Spinal cord (tissue), 10 donors: ENCODE data around the gene ATP5ME. TPM values are rescaled to one million over a fixed set of nuclear protein-coding genes. Genes with fewer than 3 reads are reported as not detected.

Source experiments
- DNase-seq, 6 donors: peaks; one replicate each; pipeline versions ENCODE4 v3.0.0 to v3.0.0-alpha.2; 2013 to 2015; ENCODE audit warnings: low spot score in 6 of 6, low read depth in 4 of 6
- H3K27ac ChIP-seq: one replicate; pipeline ENCODE4 v1.5.1; 2013; ENCODE audit warnings: low read depth, low read length, control low read depth
- H3K27me3 ChIP-seq: one replicate; pipeline ENCODE4 v1.6.1; 2013; ENCODE audit warnings: low read length; ENCODE audit not compliant: control insufficient read depth, insufficient read depth
- H3K36me3 ChIP-seq: one replicate; pipeline ENCODE4 v1.6.1; 2013; ENCODE audit warnings: low read length; ENCODE audit not compliant: control insufficient read depth, insufficient read depth
- H3K4me1 ChIP-seq: one replicate; pipeline ENCODE4 v1.6.1; 2013; ENCODE audit warnings: low read length; ENCODE audit not compliant: control insufficient read depth, insufficient read depth
- H3K4me3 ChIP-seq: one replicate; pipeline ENCODE4 v1.5.1; 2013; ENCODE audit warnings: low read depth, low read length, control low read depth
- H3K9me3 ChIP-seq: one replicate; pipeline ENCODE4 v1.6.1; 2013; ENCODE audit warnings: low read length; ENCODE audit not compliant: control insufficient read depth, insufficient read depth
- WGBS: methylation state at CpG from one replicate; pipeline ENCODE4 v1.1.5; 2013; ENCODE audit warnings: missing lambda C conversion rate; ENCODE audit not compliant: insufficient coverage; 5-methylcytosine and 5-hydroxymethylcytosine counted together
- polyA plus RNA-seq, 2 donors: library from polyadenylated mRNA; unstranded; fragments of 120-200 nt; gene quantifications; one replicate each; pipeline ENCODE4 v1.2.1, GENCODE V29; 2013; ENCODE audit not compliant: insufficient read length in 2 of 2
- total RNA-seq, 2 donors: library from RNA; depleted of rRNA in 1 of 2; stranded (reverse); fragments of 120-200 nt in 1 of 2; fragments of >200 nt in 1 of 2; gene quantifications; one replicate each; pipeline versions ENCODE4 v1.2.3 to v1.2.4, GENCODE V29; 2013 to 2014
- donor health status: healthy.

Gene ATP5ME
- total and polyA plus RNA-seq, 4 donors, result 191 to 726 (median 334) TPM

DNA sequence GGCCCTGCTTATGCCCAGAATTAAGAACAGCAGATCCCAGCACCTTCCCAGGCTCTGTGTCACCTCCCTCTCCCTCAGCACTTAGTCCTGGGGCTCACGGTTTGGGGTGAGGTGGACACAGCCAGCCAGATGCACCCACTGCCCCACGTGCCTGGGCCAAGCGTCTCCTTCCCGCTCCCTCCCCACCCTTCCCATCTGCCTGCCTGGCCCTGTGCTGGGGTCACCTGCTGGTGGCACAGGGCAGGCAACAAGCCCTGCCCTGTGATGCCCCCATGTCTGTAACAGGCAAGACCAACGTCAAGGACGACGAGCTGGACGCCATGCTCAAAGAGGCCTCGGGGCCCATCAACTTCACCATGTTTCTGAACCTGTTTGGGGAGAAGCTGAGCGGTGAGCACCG lies 5.6 kb upstream of the ATP5ME start:
- Histone ChIP-seq H3K36me3 (peaks cover 10% of the 10 kb centered on the region), H3K27ac (no peak overlapping the region), H3K27me3 (no peaks in the 10 kb centered on the region), H3K9me3 (no peaks in the 10 kb centered on the region), H3K4me1 (peaks cover 57% of the 10 kb centered on the region), H3K4me3 (no peak overlapping the region)
- DNase-seq, result no peak
- WGBS, result 93% methylated on average over 11 of the region's 11 CpGs

DNA sequence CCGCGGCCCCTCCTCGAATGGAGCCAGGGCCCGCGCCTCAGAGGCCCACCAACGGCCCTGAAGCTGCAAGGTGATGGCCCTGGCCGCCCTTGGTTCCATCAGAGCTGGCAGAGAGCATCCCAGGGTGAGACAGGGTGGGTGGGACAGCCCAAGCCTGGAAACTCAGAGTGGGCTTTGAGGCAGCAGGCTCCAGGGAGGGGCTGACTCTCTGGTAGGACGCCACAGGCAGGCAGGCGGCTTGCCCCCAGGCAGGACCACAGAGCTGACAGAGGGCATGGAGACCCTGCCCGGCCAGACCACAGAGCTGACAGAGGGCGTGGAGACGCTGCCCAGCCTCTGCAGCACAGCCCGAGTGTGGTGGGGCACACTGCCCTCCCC lies 5.0 kb upstream of the ATP5ME start:
- H3K36me3 ChIP-seq, result peaks cover 10% of the 10 kb centered on the region
- H3K9me3 ChIP-seq, result no peaks in the 10 kb centered on the region
- H3K4me1 ChIP-seq, result peaks cover 52% of the 10 kb centered on the region
- H3K27me3 ChIP-seq, result no peaks in the 10 kb centered on the region
- DNase-seq, result no peak
- H3K27ac ChIP-seq, result no peak overlapping the region
- 83% methylated on average over 13 of the region's 13 CpGs for WGBS
- no peak overlapping the region for H3K4me3 ChIP-seq

DNA sequence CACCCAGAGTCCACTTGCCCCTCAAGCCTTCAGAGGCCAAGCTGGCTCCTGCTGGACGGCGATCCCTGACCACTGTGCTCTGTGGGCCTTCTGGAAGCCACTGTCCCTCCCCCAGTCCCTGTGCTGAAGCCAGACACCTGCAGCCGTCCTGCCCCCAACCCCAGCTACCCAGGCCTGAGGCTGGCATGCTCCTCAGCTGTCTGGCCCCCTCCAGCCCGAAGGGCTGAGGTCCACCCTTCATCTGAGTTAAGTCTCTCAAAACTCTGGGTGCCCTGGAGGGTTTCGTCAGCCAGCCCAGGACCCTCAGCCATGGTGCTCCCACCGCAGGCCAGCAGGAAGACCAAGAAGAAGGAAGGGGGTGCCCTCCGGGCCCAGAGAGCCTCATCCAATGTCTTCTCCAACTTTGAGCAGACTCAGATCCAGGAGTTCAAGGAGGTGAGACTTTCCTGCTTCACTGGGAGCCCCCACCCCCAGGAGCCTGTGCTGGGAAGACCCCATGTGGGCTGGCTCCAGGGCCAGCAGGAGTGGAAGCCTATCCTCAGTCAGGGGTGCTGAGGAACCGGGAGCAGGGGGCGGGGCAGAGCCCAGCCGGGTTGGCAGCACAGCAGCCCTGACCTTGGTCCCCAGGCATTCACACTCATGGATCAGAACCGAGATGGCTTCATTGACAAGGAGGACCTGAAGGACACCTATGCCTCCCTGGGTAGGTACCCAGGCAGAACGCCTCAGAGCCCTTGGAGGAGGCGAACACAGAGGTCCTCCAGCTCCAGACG lies 4.4 kb upstream of the ATP5ME start:
- Histone ChIP-seq H3K36me3 (peaks cover 11% of the 10 kb centered on the region), H3K27ac (no peak overlapping the region), H3K4me1 (peaks cover 48% of the 10 kb centered on the region), H3K4me3 (no peak overlapping the region), H3K9me3 (no peaks in the 10 kb centered on the region), H3K27me3 (no peaks in the 10 kb centered on the region)
- DNase-seq, result no peak
- 79% methylated on average over 13 of the region's 14 CpGs for WGBS

DNA sequence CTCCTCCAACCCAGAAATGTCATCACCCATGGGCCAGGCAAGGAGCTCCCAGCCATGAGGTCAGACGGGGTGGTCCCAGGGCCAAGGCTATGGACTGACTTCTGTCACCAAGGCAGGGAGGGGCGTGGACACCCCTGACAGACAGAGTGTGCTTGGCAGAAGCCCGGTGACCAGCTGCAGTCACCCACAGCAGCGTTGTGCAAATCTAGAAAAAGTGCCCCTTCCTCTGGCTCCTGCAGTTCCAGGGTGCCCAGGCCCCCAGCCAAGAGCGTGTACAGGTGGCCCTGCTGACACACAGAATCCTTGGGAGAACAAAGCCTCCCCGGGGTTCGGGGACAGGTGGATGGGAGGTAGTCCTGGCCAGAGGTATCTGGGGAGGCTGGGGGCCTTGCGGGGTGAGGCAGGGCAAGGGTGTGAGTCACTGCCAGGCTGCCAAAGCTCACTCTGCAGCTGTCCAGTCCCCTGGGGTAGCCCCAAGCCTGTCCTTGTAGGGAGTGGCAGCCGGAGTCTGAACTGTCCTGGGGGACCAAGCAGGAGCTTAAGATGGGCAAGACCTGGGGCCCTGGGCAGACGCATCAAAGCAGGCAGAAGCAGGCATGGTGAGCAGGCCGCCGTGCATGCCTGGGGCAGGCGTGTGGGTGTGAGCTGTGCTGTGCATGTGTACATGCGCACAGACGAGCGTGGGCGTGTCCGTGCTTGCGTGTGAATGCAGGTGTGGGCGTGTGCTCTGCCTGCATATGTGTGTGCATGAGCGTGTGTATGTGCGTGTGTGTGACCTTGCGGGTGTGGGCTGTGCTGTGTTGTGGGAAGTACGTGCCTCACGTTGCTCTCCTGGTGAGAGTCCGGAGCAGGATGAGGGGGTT lies 3.6 kb upstream of the ATP5ME start:
- Histone ChIP-seq H3K27me3 (no peaks in the 10 kb centered on the region), H3K36me3 (peaks cover 14% of the 10 kb centered on the region), H3K9me3 (no peaks in the 10 kb centered on the region), H3K27ac (no peak overlapping the region), H3K4me1 (peaks cover 45% of the 10 kb centered on the region), H3K4me3 (no peak overlapping the region)
- no peak for DNase-seq
- 80% methylated on average over 22 of the region's 26 CpGs for WGBS

DNA sequence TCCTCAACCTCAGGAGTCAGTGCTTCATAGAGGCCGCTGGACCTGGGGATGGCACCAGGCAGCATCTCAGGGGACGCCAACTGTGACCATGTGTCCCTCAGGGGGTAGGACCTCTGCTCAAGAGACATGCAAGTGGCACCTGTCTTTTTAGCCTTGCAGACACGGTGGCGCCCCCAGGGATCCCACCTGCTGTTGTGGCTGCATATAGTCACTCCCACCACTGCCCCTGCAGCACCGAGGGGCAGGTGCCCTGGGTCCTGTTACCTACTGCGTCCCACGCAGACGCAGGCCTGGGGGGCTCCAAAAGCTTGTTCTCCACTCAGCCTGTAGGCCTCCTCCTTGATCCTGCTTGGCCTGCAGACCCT lies 2.8 kb upstream of the ATP5ME start:
- Histone ChIP-seq H3K36me3 (peaks cover 22% of the 10 kb centered on the region), H3K9me3 (no peaks in the 10 kb centered on the region), H3K4me1 (peaks cover 39% of the 10 kb centered on the region), H3K27ac (no peak overlapping the region), H3K27me3 (no peaks in the 10 kb centered on the region), H3K4me3 (no peak overlapping the region)
- WGBS, result 89% methylated on average over 8 of the region's 8 CpGs
- no peak for DNase-seq

DNA sequence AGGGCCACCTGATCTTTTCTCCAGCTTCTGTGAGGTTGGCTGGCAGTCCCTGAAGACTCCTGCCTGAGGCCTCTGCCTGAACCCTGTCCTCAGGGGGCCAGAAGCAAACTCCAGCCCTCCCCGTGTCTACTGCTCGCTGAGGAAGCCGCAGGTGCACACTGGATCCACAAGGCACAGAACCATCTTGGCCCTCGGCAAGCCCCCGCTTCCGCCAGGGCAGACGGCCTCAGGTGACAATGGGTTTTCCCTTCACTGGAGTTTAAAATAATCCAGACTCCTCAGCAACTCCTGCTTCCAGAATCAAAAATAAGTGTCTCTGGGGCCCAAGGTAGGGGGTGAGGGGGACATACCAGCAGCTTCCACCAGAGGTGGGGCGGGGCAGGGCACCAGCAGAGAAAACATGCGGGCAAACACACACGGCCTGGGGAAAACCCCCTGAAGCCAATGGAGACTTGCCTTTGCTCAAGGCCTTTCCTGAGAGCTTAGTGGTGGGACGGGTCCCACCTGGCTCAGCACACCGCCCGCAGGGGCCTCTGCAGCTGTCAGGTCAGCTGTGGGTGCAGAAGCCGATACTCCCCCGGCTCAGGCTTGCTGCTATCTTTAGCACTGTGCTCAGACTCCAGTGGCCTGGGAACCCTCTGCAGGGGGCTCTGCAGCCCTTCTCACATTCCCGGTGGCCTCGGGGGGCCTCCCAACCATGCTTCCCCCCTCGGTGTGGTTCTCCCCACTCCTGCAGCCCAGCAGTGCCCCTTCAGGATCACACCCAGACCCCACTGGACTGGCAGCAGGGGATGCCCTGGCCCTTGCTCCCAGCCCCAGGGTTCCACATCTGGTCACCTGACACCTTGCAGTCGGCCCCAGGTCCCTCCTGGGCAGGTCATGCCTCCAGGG lies 2.1 kb upstream of the ATP5ME start:
- Histone ChIP-seq H3K4me3 (no peak overlapping the region), H3K27me3 (no peaks in the 10 kb centered on the region), H3K27ac (no peak overlapping the region), H3K9me3 (no peaks in the 10 kb centered on the region), H3K4me1 (peaks cover 39% of the 10 kb centered on the region), H3K36me3 (peaks cover 29% of the 10 kb centered on the region)
- DNase-seq, result no peak
- WGBS, result 80% methylated on average over 19 of the region's 19 CpGs

DNA sequence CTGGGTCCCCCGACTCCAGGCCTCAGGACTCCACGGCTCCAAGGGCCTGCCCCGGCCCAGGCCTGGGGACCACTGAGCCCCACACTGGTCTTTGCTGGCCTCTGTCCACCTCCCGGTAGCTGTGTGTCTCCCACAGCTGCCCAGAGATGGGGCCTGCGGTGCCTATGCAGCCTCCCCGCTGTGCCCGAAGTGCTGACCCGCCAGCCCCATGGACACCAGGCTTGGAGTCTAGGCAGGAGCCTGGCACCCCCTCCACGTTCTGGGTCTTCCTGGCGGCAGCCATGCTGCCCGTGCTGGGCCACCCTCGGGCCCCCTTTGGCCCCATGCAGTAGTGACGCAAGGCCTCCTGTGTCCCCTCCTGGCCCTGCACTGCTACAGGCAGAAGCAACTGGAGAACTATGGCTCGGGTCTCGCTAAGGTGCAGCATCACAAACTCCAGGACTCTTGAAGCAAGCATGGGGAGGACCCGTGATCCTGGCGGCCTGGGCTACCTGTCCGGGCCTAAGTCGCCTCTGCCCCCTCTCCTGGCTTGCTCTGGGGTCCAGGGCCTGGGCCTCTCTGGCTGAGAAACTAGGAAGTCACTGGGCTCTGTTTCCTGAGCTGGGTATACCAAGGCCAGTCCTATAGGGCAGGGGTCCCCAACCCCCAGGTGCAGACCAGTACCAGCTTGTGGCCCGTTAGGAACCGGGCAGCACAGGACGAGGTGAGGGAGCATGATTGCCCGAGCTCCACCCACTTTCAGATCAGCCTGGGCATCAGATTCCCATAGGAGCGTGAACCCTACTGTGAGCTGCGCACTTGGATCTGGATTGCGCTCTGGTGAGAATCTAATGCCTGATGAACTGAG lies 1.2 kb upstream of the ATP5ME start:
- WGBS, result 72% methylated on average over 23 of the region's 26 CpGs
- H3K4me3 ChIP-seq, result peak overlapping the region; percentile 67
- H3K27ac ChIP-seq, result peak overlapping the region; percentile 57
- peaks cover 36% of the 10 kb centered on the region for H3K36me3 ChIP-seq
- H3K4me1 ChIP-seq, result peaks cover 29% of the 10 kb centered on the region
- H3K27me3 ChIP-seq, result no peaks in the 10 kb centered on the region
- no peak for DNase-seq
- H3K9me3 ChIP-seq, result no peaks in the 10 kb centered on the region

DNA sequence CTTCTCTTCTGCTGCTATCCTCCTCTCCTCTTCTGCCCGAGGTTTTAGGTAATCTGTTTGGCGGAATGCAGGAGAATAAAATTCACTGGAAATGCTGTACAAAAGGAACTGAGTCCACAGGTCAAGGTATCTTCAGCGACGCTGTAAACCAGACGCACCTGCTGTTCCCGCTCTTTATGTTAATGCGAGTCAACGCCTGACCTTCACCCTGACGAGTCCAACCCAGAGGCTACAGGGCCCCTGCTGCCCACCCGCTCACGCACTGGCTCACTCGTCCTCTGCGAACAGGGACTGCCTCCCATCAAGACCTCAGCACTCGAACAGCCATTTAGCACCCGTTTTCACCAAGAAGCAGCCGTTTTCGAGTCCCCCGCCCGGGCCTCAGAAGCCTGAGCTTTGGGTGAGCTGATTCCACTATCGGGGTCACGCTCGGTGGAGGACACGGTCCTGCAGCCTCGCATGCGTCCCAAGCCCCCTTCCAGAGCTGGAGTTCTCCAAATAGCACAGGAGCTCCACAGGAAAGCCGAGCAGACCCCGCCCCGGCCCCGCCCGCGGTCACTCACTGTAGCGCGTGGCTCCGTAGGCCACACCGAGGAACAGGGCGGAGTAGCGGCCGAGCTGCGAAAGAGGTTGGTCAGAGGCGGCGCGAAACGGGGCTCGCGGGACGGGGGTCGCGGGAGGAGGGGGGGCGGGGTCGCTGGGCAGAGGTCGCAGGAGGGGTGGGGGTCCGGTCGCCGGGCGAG lies 556 bp downstream of the ATP5ME start:
- no peak overlapping the region for H3K27ac ChIP-seq
- peaks cover 36% of the 10 kb centered on the region for H3K36me3 ChIP-seq
- no peaks in the 10 kb centered on the region for H3K27me3 ChIP-seq
- WGBS, result 4% methylated on average over 50 of the region's 55 CpGs
- H3K4me1 ChIP-seq, result peaks cover 25% of the 10 kb centered on the region
- H3K4me3 ChIP-seq, result peak overlapping the region; percentile 65
- H3K9me3 ChIP-seq, result no peaks in the 10 kb centered on the region
- peak in 1 of 6 donors; percentile 32 for DNase-seq
